Hepatocyte (in vitro differentiated cells): ENCODE measurements around the gene RGS10.

Experiments
- EZH2phosphoT487 ChIP-seq: fragments of 200-600 bp; sonication (generic); IDR thresholded peaks from one replicate; pipeline ENCODE4 v1.6.1; 2018; ENCODE audit warnings: antibody characterized with exemption, mild to moderate bottlenecking, low read depth, moderate library complexity; ENCODE audit not compliant: unreplicated experiment, severe bottlenecking
- TF ChIP-seq, protein P1 (sequence below): fragments of 200-600 bp; sonication (generic); IDR thresholded peaks from 2 replicates; pipeline ENCODE4 v1.5.1; 2016; ENCODE audit warnings: antibody characterized with exemption, mild to moderate bottlenecking; ENCODE audit not compliant: poor library complexity

GRCh38 chr10:119473771-119474170 is 68.7 kb downstream of the RGS10 start:
- TF ChIP-seq, protein P1, sequence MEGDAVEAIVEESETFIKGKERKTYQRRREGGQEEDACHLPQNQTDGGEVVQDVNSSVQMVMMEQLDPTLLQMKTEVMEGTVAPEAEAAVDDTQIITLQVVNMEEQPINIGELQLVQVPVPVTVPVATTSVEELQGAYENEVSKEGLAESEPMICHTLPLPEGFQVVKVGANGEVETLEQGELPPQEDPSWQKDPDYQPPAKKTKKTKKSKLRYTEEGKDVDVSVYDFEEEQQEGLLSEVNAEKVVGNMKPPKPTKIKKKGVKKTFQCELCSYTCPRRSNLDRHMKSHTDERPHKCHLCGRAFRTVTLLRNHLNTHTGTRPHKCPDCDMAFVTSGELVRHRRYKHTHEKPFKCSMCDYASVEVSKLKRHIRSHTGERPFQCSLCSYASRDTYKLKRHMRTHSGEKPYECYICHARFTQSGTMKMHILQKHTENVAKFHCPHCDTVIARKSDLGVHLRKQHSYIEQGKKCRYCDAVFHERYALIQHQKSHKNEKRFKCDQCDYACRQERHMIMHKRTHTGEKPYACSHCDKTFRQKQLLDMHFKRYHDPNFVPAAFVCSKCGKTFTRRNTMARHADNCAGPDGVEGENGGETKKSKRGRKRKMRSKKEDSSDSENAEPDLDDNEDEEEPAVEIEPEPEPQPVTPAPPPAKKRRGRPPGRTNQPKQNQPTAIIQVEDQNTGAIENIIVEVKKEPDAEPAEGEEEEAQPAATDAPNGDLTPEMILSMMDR = no peak
- TF ChIP-seq EZH2phosphoT487 = no peak
